ENCODE data around the gene HIPK1.
"Not testable (repeated sequence)": the region's sequence is repeated elsewhere in the genome, so short reads cannot be mapped to it uniquely, and the experiment has no call there.

- TF ChIP-seq CTCF (IDR thresholded peaks at IDR 0.05 in 8 of 11, conservative IDR thresholded peaks at IDR 0.05 in 3 of 11); POLR2A (IDR thresholded peaks at IDR 0.05); POLR2AphosphoS5 (IDR thresholded peaks at IDR 0.05): not testable (repeated sequence)
These were observed 90.6 kb downstream of the HIPK1 start for GRCh38 chr1:114019724-114020123.

Measured in spleen (tissue), 7 donors.